ENCODE data around the gene HSD17B4.

Gene HSD17B4

GRCh38 chr5:119405419-119405818 is 46.9 kb upstream of the HSD17B4 start:
- TF ChIP-seq, protein P1, sequence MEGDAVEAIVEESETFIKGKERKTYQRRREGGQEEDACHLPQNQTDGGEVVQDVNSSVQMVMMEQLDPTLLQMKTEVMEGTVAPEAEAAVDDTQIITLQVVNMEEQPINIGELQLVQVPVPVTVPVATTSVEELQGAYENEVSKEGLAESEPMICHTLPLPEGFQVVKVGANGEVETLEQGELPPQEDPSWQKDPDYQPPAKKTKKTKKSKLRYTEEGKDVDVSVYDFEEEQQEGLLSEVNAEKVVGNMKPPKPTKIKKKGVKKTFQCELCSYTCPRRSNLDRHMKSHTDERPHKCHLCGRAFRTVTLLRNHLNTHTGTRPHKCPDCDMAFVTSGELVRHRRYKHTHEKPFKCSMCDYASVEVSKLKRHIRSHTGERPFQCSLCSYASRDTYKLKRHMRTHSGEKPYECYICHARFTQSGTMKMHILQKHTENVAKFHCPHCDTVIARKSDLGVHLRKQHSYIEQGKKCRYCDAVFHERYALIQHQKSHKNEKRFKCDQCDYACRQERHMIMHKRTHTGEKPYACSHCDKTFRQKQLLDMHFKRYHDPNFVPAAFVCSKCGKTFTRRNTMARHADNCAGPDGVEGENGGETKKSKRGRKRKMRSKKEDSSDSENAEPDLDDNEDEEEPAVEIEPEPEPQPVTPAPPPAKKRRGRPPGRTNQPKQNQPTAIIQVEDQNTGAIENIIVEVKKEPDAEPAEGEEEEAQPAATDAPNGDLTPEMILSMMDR (IDR thresholded peaks at IDR 0.05; ENCODE audit: low read length): no peak
- no peak for TF ChIP-seq EZH2 (IDR thresholded peaks at IDR 0.05; ENCODE audit: borderline replicate concordance, low read length)
- Histone ChIP-seq H3K4me2 (ENCODE audit: low read length) (peak overlapping the region; percentile 19; the same call in 1 of the 2 replicates), H3K27ac (ENCODE audit: low read depth, low read length, poor library complexity, severe bottlenecking) (no peak overlapping the region), H3K9ac (ENCODE audit: low read length) (no peak overlapping the region; the same call in 1 of the 2 replicates), H2AFZ (ENCODE audit: low read length) (no peak overlapping the region; the same call in 1 of the 2 replicates), H3F3A (ENCODE audit: insufficient read depth, low read length) (no peaks in the 10 kb centered on the region), H3K36me3 (ENCODE audit: insufficient read depth, low read length) (no peaks in the 10 kb centered on the region), H3K9me2 (ENCODE audit: low read depth, low read length) (no peaks in the 10 kb centered on the region), H3K4me1 (ENCODE audit: insufficient read depth, low read length, severe bottlenecking) (peaks cover 21% of the 10 kb centered on the region), H3K27me3 (ENCODE audit: insufficient read depth, low read length) (no peaks in the 10 kb centered on the region), H4K20me1 (ENCODE audit: insufficient read depth, low read length) (no peaks in the 10 kb centered on the region), H3K4me3 (ENCODE audit: low read depth, low read length, poor library complexity, severe bottlenecking) (no peak overlapping the region), H3K79me2 (ENCODE audit: insufficient read depth, low read length) (no peaks in the 10 kb centered on the region), H3K9me3 (ENCODE audit: low read length) (no peaks in the 10 kb centered on the region)

- H3K27ac ChIP-seq (ENCODE audit: low read depth, low read length, poor library complexity, severe bottlenecking): no peak overlapping the region
- H3K4me1 ChIP-seq (ENCODE audit: insufficient read depth, low read length, severe bottlenecking): peaks cover 25% of the 10 kb centered on the region
- no peaks in the 10 kb centered on the region for H3K27me3 ChIP-seq (ENCODE audit: insufficient read depth, low read length)
- no peaks in the 10 kb centered on the region for H3F3A ChIP-seq (ENCODE audit: insufficient read depth, low read length)
- H2AFZ ChIP-seq (ENCODE audit: low read length): no peak overlapping the region
- no peak for TF ChIP-seq EZH2 (IDR thresholded peaks at IDR 0.05; ENCODE audit: borderline replicate concordance, low read length)
- TF ChIP-seq, protein P1 (IDR thresholded peaks at IDR 0.05; ENCODE audit: low read length): no peak
- no peaks in the 10 kb centered on the region for H3K36me3 ChIP-seq (ENCODE audit: insufficient read depth, low read length)
- no peaks in the 10 kb centered on the region for H3K9me2 ChIP-seq (ENCODE audit: low read depth, low read length)
- no peaks in the 10 kb centered on the region for H3K79me2 ChIP-seq (ENCODE audit: insufficient read depth, low read length)
- H3K4me2 ChIP-seq (ENCODE audit: low read length): no peak overlapping the region
- no peaks in the 10 kb centered on the region for H4K20me1 ChIP-seq (ENCODE audit: insufficient read depth, low read length)
- no peak overlapping the region for H3K4me3 ChIP-seq (ENCODE audit: low read depth, low read length, poor library complexity, severe bottlenecking)
- no peaks in the 10 kb centered on the region for H3K9me3 ChIP-seq (ENCODE audit: low read length)
- no peak overlapping the region for H3K9ac ChIP-seq (ENCODE audit: low read length)
These were observed 45.7 kb upstream of the HSD17B4 start for GRCh38 chr5:119406551-119407110.

GRCh38 chr5:119409235-119409815 is 43.0 kb upstream of the HSD17B4 start:
- Histone ChIP-seq H3K9me2 (ENCODE audit: low read depth, low read length) (no peaks in the 10 kb centered on the region), H3K27me3 (ENCODE audit: insufficient read depth, low read length) (no peaks in the 10 kb centered on the region), H3K4me2 (ENCODE audit: low read length) (no peak overlapping the region), H3K9me3 (ENCODE audit: low read length) (no peaks in the 10 kb centered on the region), H2AFZ (ENCODE audit: low read length) (no peak overlapping the region), H3F3A (ENCODE audit: insufficient read depth, low read length) (no peaks in the 10 kb centered on the region), H3K27ac (ENCODE audit: low read depth, low read length, poor library complexity, severe bottlenecking) (no peak overlapping the region), H3K36me3 (ENCODE audit: insufficient read depth, low read length) (no peaks in the 10 kb centered on the region), H4K20me1 (ENCODE audit: insufficient read depth, low read length) (no peaks in the 10 kb centered on the region), H3K79me2 (ENCODE audit: insufficient read depth, low read length) (no peaks in the 10 kb centered on the region), H3K4me1 (ENCODE audit: insufficient read depth, low read length, severe bottlenecking) (peaks cover 43% of the 10 kb centered on the region), H3K9ac (ENCODE audit: low read length) (no peak overlapping the region), H3K4me3 (ENCODE audit: low read depth, low read length, poor library complexity, severe bottlenecking) (no peak overlapping the region)
- TF ChIP-seq, protein P1 (IDR thresholded peaks at IDR 0.05; ENCODE audit: low read length): peak; percentile 58
- TF ChIP-seq EZH2 (IDR thresholded peaks at IDR 0.05; ENCODE audit: borderline replicate concordance, low read length): no peak

Measured in OCI-LY1 (cell line).